ENCODE measurements around the gene JMJD8.

The JMJD8 gene

DNA sequence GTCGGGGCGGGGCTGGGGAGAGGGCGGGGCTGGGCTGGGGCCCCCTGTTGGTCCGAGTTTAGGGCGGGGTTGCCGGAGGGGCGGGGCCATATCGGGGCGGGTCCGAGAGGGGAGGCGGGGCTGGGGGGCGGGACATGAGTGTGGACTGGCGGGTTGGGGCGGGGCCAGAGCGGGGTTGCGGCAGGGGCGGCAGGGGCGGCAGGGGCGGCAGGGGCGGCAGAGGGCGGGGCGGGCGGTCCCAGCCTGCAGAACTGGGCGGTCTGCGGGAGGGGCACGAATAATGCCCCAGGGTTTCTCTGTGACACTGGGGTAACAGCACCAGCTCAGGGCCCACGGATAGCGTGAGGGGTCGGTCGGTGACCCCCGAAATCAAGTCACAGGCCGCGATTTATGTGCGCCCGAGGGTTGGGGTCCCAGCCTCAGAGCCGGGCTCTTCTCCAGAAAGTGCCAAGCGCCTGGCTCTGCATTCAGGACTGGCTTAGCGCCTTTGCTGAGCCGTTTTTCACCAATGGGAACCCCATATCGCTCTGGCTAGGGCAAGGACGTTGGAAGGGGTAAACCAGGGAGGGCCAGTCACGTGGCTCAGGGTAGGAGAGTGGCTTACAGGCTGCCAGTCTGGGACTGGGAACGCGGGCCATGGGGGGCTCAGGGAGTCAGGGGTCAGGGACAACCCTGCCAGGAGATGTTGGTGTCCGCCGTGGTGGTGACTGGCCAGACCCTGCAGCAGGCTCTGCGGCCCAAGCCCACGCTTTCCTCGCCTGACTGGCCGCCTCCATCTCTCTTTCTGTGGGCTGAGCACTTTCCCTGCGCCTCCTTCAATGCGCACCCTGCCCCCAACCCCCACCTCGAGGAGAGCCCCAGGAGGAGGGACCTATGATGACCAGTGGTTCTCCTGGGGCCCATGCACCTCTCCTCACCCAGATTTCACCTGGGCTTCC is 46.8 kb downstream of the JMJD8 start:
- H3K27me3 ChIP-seq (ENCODE audit: insufficient read depth, poor library complexity, severe bottlenecking) = no peaks in the 10 kb centered on the region
- peak; percentile 68 to 84 for DNase-seq (ENCODE audit: low read depth in 1 of 2, low spot score in 1 of 2)
- peak overlapping the region; percentile 85 for H3K27ac ChIP-seq (replicated peaks)
- TF ChIP-seq, protein P1, sequence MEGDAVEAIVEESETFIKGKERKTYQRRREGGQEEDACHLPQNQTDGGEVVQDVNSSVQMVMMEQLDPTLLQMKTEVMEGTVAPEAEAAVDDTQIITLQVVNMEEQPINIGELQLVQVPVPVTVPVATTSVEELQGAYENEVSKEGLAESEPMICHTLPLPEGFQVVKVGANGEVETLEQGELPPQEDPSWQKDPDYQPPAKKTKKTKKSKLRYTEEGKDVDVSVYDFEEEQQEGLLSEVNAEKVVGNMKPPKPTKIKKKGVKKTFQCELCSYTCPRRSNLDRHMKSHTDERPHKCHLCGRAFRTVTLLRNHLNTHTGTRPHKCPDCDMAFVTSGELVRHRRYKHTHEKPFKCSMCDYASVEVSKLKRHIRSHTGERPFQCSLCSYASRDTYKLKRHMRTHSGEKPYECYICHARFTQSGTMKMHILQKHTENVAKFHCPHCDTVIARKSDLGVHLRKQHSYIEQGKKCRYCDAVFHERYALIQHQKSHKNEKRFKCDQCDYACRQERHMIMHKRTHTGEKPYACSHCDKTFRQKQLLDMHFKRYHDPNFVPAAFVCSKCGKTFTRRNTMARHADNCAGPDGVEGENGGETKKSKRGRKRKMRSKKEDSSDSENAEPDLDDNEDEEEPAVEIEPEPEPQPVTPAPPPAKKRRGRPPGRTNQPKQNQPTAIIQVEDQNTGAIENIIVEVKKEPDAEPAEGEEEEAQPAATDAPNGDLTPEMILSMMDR (IDR thresholded peaks at IDR 0.05; ENCODE audit: insufficient read depth, low read length) = no peak
- TF ChIP-seq GABPA (IDR thresholded peaks at IDR 0.05; ENCODE audit: low read depth) (no peak), SPI1 (IDR thresholded peaks at IDR 0.05; ENCODE audit: borderline replicate concordance, low read depth) (no peak), POLR2AphosphoS5 (IDR thresholded peaks at IDR 0.05; ENCODE audit: low read depth) (no peak)
- TF ChIP-seq, protein P2, sequence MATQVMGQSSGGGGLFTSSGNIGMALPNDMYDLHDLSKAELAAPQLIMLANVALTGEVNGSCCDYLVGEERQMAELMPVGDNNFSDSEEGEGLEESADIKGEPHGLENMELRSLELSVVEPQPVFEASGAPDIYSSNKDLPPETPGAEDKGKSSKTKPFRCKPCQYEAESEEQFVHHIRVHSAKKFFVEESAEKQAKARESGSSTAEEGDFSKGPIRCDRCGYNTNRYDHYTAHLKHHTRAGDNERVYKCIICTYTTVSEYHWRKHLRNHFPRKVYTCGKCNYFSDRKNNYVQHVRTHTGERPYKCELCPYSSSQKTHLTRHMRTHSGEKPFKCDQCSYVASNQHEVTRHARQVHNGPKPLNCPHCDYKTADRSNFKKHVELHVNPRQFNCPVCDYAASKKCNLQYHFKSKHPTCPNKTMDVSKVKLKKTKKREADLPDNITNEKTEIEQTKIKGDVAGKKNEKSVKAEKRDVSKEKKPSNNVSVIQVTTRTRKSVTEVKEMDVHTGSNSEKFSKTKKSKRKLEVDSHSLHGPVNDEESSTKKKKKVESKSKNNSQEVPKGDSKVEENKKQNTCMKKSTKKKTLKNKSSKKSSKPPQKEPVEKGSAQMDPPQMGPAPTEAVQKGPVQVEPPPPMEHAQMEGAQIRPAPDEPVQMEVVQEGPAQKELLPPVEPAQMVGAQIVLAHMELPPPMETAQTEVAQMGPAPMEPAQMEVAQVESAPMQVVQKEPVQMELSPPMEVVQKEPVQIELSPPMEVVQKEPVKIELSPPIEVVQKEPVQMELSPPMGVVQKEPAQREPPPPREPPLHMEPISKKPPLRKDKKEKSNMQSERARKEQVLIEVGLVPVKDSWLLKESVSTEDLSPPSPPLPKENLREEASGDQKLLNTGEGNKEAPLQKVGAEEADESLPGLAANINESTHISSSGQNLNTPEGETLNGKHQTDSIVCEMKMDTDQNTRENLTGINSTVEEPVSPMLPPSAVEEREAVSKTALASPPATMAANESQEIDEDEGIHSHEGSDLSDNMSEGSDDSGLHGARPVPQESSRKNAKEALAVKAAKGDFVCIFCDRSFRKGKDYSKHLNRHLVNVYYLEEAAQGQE (IDR thresholded peaks at IDR 0.05; ENCODE audit: insufficient replicate concordance, low read depth) = no peak
- H3K4me3 ChIP-seq (replicated peaks; ENCODE audit: insufficient read depth, low read length) = peak overlapping the region; percentile 72

DNA sequence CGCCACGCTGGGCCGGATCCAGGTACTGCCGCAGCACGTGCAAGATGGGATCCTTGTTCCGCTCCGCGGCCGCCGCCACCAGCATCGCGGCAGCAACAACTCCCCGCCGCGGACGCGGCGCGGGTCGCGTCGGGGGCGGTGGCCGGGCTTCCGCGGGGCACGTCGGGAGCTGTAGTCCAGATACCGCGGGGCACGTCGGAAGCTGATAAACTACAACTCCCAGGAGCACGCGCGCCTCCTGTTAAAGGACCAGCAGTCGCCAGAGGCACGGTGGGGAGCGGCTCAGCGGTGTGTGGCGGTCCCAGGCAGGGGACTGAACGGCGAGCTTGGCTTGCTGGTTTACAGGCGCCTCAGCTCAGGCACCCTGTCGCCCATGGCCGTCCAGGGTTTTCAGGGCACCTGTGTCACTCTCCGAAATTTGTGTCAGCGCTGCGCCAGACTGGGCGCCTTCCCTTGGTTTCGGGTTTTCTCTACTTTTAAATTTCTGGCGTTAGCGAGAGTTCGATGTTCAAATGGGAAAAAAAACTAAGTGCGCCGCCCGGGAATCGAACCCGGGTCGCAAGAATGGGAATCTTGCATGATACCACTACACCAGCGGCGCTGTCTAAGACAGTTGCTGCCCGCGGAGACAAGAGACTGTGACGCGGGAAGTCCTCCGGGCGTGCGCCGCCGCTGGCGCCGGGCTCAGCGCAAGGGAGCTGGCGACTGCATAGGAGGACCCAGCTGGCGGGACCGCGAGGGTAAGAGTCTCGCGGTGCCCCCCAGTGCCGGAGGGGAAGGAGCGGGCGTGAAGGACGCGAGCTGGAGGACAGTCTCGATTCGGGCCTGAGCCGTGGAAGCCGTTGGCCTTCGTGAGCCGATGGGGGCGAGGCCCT is 47.7 kb downstream of the JMJD8 start, which contains the start of gene METTL26:
Gene METTL26 (minus strand): TSS at position 100 of the 875 bp plus-strand sequence. CDS start 15 bp downstream, at position 85.
- no peaks in the 10 kb centered on the region for H3K27me3 ChIP-seq (ENCODE audit: insufficient read depth, poor library complexity, severe bottlenecking)
- peak within 1 kb of the TSS; percentile 85 for H3K27ac ChIP-seq (replicated peaks)
- peak; percentile 95 to 96 for DNase-seq (ENCODE audit: low read depth in 1 of 2, low spot score in 1 of 2)
- H3K4me3 ChIP-seq (replicated peaks; ENCODE audit: insufficient read depth, low read length) = peak within 1 kb of the TSS; percentile 72
- TF ChIP-seq GABPA (IDR thresholded peaks at IDR 0.05; ENCODE audit: low read depth) = peak; percentile 10; the same call in 1 of the 2 replicates
- TF ChIP-seq, protein P2 (IDR thresholded peaks at IDR 0.05; ENCODE audit: insufficient replicate concordance, low read depth) = no peak
- peak; percentile 61; the same call in 1 of the 2 replicates for TF ChIP-seq POLR2AphosphoS5 (IDR thresholded peaks at IDR 0.05; ENCODE audit: low read depth)
- TF ChIP-seq SPI1 (IDR thresholded peaks at IDR 0.05; ENCODE audit: borderline replicate concordance, low read depth) = peak; percentile 20; the same call in 1 of the 2 replicates
- TF ChIP-seq, protein P1 (IDR thresholded peaks at IDR 0.05; ENCODE audit: insufficient read depth, low read length) = no peak

DNA sequence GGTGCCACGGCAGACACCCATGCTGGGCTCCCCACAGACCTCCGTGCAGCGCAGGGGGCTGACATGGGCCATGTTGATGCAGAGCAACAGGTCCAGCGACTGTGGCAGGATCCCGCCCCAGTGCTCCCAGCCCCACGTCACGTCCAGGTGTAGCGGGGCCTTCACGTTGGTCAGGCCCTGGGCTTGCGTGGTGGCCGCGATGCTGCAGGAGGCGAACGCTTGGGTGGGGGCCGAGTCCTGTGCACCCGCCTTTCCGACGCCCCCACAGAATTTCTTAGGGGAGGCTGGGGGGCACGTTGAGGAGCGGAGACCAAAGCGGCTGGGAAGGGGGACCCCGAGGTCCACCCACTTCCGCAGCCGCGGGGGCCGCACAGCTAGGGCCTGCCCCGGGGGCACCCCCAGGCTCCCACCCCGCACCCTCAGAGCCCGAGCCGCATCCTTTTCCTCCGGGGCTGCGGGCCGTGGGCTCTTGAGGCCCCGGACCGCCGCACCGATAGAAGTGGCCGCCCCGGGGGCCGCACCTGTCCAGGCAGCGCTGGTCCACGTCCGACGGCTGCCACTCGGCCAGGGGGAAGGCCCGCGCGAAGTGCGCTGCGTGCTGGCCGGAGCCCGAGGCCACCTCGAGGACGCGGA is 48.4 kb downstream of the JMJD8 start:
- Histone ChIP-seq H3K27me3 (ENCODE audit: insufficient read depth, poor library complexity, severe bottlenecking) (no peaks in the 10 kb centered on the region), H3K4me3 (replicated peaks; ENCODE audit: insufficient read depth, low read length) (peak overlapping the region; percentile 72), H3K27ac (replicated peaks) (peak overlapping the region; percentile 85)
- TF ChIP-seq GABPA (IDR thresholded peaks at IDR 0.05; ENCODE audit: low read depth) (no peak), SPI1 (IDR thresholded peaks at IDR 0.05; ENCODE audit: borderline replicate concordance, low read depth) (no peak), POLR2AphosphoS5 (IDR thresholded peaks at IDR 0.05; ENCODE audit: low read depth) (no peak)
- TF ChIP-seq, protein P2 (IDR thresholded peaks at IDR 0.05; ENCODE audit: insufficient replicate concordance, low read depth) = no peak
- TF ChIP-seq, protein P1 (IDR thresholded peaks at IDR 0.05; ENCODE audit: insufficient read depth, low read length) = no peak
- DNase-seq (ENCODE audit: low read depth in 1 of 2, low spot score in 1 of 2) = no peak
